Mucosa of rectum (tissue), 2 donors: ENCODE results near the gene WNT9A.
"Not testable (repeated sequence)": the region's sequence is repeated elsewhere in the genome, so short reads cannot be mapped to it uniquely, and the experiment has no call there.

ENCODE experiments used
- H3K27ac ChIP-seq, 2 donors: one replicate each; pipeline ENCODE4 v1.7.0; 2013; ENCODE audit warnings: inconsistent platforms in 2 of 2, low read depth in 2 of 2, low read length in 2 of 2
- H3K27me3 ChIP-seq, 2 donors: one replicate each; pipeline ENCODE4 v1.7.0; 2013; ENCODE audit warnings: low read length in 2 of 2; ENCODE audit not compliant: control insufficient read depth in 2 of 2, insufficient read depth in 2 of 2
- H3K36me3 ChIP-seq, 2 donors: one replicate each; pipeline ENCODE4 v1.7.0; 2013; ENCODE audit warnings: low read length in 2 of 2; ENCODE audit not compliant: control insufficient read depth in 2 of 2, insufficient read depth in 2 of 2
- H3K4me1 ChIP-seq, 2 donors: one replicate each; pipeline ENCODE4 v1.7.0; 2013; ENCODE audit warnings: low read length in 2 of 2, mild to moderate bottlenecking in 1 of 2; ENCODE audit not compliant: control insufficient read depth in 2 of 2, insufficient read depth in 2 of 2
- H3K4me3 ChIP-seq, 2 donors: one replicate each; pipeline ENCODE4 v1.7.0; 2013; ENCODE audit warnings: low read length in 2 of 2
- H3K9ac ChIP-seq, 2 donors: one replicate each; pipeline ENCODE4 v1.7.0; 2013; ENCODE audit warnings: low read length in 2 of 2, low read depth in 1 of 2, mild to moderate bottlenecking in 1 of 2
- H3K9me3 ChIP-seq, 2 donors: one replicate each; pipeline ENCODE4 v1.7.0; 2013; ENCODE audit warnings: low read length in 2 of 2; ENCODE audit not compliant: control insufficient read depth in 2 of 2
- donor health status: healthy.
- donor health status: Normal muscosa, but diverticular disease.

Gene WNT9A, protein sequence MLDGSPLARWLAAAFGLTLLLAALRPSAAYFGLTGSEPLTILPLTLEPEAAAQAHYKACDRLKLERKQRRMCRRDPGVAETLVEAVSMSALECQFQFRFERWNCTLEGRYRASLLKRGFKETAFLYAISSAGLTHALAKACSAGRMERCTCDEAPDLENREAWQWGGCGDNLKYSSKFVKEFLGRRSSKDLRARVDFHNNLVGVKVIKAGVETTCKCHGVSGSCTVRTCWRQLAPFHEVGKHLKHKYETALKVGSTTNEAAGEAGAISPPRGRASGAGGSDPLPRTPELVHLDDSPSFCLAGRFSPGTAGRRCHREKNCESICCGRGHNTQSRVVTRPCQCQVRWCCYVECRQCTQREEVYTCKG

DNA sequence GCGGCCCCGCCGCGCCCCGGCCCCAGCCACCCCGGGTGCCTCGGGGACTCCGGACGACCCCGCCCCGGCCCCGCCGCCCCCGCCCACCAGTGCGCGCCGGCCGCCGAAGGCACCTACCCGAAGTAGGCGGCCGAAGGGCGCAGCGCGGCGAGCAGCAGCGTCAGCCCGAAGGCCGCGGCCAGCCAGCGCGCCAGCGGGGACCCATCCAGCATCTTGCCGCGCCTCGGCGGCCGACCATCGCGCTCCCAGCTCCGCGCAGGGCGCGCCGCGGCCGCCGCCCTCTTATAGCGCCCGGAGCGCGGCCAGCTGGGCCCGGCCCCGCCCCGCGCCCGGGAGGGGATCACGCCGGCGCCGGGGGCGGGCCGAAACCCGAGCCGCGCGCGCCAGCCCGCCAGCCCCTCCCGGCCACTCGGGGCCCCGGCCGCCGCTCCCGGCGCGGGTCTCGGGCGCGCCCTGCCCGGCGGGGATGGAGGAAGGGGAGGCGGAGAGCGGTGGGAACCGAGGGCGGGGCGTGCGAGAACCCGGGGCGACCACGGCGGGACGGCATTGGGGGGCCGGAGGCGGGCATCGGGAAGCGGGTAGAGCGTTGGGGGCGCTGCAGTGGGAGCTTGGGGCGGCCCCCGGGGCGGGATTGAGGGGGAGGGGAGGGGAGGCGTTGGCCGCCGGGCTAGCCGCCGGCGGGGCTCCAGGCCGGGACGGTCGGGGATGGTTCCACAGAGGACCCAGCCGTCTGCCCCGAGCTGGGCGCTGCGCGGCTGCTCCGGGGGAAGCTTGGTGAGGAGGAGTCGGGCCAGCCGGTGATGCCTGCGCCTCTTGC lies at the start of gene WNT9A:
Gene WNT9A, minus strand, starts transcription at position 257 of the 817 bp plus-strand sequence. Its CDS starts 45 bp downstream, at position 212.
- peak within 1 kb of the TSS; percentile 68 to 79 for H3K27ac ChIP-seq
- H3K36me3 ChIP-seq = no peaks in the 10 kb centered on the region
- H3K9ac ChIP-seq = peak within 1 kb of the TSS; percentile 41 to 55
- H3K4me1 ChIP-seq = peaks cover 17 to 27% of the 10 kb centered on the region in 2 donors
- peaks cover 9% of the 10 kb centered on the region in 2 donors for H3K27me3 ChIP-seq
- H3K9me3 ChIP-seq = no peaks in the 10 kb centered on the region
- H3K4me3 ChIP-seq = peak within 1 kb of the TSS; percentile 58 to 62

DNA sequence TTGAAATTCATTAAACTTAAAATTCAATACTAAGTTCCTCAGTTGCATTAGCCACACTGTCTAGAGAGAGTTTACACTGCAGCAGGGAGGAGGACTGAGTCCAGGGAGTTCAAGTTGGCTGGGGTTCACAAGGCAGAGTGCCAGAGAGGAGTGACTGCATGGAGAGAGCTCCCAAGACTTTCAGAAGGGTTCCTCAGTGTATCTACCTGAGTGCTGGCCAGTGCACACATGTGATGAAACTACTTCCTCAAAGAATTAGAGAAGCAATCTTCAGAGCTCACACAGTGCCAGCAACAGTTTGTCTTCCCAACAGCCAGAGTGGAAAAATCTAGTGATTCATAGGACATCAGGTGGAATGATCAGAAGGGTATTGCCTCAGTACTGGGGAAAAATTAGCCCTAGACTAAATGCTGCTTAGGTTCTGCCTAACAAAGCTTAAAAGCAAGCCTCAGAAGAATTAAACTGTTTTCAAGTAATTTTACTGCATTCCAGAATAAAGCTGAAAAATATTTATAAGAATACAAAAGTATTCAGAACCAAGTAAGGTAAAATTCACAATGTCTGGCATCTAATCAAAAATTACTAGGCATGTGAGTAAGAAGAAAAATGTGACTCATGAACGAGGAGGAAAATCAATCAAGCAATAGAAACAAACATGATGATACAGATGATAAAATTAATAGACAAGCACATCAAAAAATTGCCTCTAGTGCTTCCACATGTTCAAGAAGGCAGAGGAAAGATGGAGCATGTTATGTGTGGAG lies 48.6 kb upstream of the WNT9A start:
- Histone ChIP-seq H3K4me1 (no peaks in the 10 kb centered on the region), H3K4me3 (no peak overlapping the region), H3K27ac (no peak overlapping the region), H3K9me3 (no peaks in the 10 kb centered on the region), H3K27me3 (peaks cover 5 to 6% of the 10 kb centered on the region in 2 donors), H3K36me3 (no peaks in the 10 kb centered on the region), H3K9ac (no peak overlapping the region)

DNA sequence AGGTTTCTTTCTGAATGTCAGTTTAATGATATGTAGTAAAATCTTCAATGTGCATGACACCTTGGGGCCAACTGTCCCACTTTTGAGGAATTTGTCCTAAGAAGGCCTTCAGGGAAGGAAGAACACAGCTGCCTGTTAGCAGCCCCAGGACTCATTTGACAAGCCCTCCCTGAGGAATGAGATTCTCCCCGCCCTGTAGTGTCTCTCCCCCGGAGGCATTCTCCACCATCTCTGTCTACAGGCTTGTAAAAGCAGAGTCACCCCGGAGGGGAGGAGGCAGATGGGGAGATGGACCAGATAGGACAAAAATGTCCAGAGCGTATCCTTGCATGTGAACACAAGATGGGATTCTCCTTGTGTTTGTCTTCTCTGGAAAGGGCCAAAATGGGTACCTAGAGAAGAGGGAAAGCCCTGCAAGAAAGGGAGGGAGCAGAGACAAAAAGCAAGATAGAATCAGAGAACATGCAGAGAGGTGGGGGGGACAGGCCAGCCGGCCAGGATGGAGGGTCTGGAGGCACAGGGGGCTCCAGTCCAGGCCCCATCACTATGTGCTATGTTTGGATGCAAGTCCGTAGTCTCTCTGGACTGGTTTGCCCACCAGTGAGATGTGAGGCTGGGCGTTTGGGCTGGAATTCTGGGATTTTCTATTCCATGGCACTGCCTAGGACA lies 47.0 kb upstream of the WNT9A start:
- no peaks in the 10 kb centered on the region for H3K9me3 ChIP-seq
- no peaks in the 10 kb centered on the region for H3K36me3 ChIP-seq
- no peaks in the 10 kb centered on the region for H3K27me3 ChIP-seq
- H3K4me1 ChIP-seq = no peaks in the 10 kb centered on the region
- H3K27ac ChIP-seq = no peak overlapping the region
- H3K4me3 ChIP-seq = no peak overlapping the region
- no peak overlapping the region for H3K9ac ChIP-seq

DNA sequence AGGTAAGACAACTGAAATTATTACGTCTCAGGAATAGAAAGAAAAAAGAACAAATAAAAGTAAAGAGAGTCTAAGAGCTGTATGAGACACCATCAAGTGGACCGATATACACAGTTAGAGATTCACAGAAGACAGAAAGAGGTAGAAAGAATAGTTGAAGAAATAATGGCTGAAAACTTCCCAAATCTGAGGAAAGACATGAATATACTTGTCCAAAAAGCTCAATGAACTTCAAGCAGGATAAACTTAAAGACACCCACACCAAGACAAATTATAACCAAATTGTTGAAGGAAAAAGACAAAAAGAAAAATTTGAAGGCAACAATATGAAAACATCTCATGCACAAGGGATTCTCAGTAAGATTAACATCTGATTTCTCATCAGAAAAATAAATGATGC lies 39.4 kb upstream of the WNT9A start:
- Histone ChIP-seq H3K36me3 (no peaks in the 10 kb centered on the region), H3K9ac (no peak overlapping the region), H3K4me1 (no peaks in the 10 kb centered on the region), H3K4me3 (no peak overlapping the region), H3K27me3 (no peaks in the 10 kb centered on the region), H3K9me3 (no peaks in the 10 kb centered on the region), H3K27ac (no peak overlapping the region)

DNA sequence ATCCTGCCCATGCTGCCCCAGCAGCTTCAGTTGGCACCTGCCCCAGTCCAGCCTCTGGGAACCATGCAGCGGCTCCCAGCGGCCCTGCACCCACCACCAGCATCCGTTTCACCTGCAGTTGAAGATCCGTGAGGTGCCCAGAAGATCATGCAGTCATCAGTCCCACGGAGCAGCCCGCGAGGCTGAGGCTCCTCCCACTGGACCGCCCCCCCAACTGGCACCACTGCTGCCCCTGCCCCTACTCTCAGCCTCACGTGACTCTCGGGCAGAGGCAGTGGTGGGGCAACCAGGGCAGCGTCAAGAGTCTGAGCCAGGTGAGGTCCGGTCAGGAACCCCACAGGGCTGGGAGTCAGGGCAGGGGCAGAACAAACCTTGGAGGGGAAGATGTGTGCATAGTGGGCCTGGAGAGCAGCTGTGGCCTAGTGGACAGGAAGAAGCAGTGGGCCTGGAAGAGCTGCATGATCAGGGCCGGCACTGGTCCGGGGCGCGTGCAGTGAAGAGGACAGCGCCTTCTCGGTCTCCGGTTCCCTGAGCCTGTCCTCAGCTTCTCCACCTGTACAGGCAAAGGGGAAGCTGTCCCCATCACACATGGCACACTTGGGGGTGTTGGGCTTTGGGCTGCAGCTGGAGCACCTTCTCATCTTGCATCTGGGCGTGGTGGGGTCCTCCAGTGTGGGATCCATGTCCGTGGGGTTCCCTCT lies 28.0 kb upstream of the WNT9A start:
- not testable (repeated sequence) for H3K27ac ChIP-seq, H3K4me1 ChIP-seq, H3K36me3 ChIP-seq, H3K27me3 ChIP-seq, H3K9me3 ChIP-seq, H3K4me3 ChIP-seq, H3K9ac ChIP-seq

DNA sequence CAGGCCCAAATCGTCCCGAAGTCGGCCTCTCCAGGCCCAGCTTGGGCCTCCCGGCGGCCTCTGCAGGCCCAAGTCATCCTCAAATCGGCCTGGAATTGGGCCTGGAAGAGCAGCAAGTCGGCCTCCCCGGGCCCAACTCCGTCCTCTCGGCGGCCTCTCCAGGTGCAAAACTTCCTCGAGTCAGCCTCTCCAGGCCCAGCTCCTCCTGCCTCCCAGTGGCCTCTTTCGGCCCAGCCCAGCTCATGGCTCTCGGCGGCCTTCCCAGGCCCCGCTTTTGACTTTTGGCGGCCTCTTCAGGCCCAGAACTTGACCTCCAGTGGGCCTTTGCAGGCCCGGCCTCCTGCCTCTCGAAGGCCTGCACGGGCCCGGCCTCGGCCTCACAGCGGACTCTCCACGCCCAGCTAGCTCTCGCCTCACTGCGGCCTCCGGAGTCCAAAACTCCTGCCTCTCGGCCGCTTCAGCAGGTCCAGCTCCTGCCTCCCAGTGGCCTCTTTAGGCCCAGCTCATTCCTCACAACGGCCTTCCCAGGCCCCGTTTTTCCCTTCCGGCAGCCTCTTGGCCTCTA lies 26.1 kb upstream of the WNT9A start:
- H3K9me3 ChIP-seq, H3K9ac ChIP-seq, H3K4me3 ChIP-seq, H3K27ac ChIP-seq, H3K27me3 ChIP-seq, H3K4me1 ChIP-seq, H3K36me3 ChIP-seq: not testable (repeated sequence)

DNA sequence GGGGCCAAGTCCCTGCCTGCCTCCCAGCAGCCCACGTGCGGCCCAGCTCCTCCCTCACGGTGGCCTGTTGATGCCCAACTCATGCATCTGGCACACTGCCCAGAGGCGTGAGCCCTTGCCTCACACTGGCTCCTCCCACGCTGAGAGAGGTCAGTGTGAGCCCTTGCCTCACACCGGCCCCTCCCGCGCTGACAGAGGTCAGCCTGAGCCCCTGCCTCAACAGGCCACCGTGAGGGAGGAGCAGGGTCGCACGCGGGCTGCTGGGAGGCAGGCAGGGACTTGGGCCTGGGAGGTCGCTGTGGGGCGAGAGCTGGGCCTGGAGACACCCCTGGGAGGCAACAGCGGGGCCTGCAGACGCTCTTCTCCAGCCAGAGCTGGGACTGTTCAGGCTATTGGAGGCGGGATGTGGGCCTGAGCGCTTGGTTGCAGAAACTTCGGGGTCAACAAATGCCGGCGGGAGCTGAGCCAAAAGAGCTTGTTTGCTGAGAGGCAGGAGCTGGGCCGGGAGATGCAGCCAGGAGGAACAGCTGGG lies 25.2 kb upstream of the WNT9A start:
- not testable (repeated sequence) for H3K9me3 ChIP-seq, H3K4me1 ChIP-seq, H3K36me3 ChIP-seq, H3K27ac ChIP-seq, H3K4me3 ChIP-seq, H3K9ac ChIP-seq, H3K27me3 ChIP-seq

DNA sequence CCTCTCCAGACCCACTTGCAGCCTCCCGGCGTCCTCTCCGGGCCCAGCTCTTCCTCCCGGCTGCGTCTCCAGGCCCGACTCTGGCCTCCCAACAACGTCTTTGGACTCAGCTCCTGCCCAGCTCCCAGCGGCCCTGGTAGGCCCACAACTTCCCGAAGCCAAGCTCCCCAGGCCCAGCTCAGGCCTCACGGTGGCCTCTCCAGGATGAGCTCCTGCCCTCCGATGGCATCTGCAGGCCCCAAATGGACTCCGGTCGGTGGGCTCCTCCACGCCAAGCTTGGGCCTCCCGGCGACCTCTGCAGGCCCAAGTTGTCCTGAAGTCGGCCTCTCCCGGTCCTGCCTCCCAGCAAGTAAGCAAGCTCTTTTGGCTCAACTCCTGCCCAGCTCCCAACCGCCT lies 24.5 kb upstream of the WNT9A start:
- not testable (repeated sequence) for H3K4me1 ChIP-seq, H3K27ac ChIP-seq, H3K36me3 ChIP-seq, H3K9ac ChIP-seq, H3K4me3 ChIP-seq, H3K9me3 ChIP-seq, H3K27me3 ChIP-seq

DNA sequence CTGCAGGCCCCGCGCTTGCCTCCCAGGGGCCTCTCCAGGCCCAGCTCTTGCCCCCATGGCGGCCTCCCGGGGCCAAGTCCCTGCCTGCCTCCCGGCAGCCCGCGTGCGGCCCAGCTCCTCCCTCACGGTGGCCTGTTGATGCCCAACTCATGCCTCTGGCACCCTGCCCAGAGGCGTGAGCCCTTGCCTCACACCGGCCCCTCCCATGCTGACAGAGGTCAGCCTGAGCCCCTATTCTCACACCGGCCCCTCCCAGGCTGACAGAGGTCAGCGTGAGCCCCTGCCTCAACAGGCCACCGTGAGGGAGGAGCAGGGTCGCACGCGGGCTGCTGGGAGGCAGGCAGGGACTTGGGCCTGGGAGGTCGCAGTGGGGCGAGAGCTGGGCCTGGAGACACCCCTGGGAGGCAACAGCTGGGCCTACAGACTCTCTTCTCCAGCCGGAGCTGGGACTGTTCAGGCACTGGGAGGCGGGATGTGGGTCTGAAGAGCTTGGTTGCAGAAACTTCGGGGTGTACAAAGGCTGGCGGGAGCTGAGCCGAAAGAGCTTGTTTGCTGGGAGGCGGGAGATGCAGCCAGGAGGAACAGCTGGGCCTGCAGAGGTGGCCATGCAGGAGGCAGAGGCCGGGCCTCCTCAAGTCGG lies 24.0 kb upstream of the WNT9A start:
- not testable (repeated sequence) for H3K4me1 ChIP-seq, H3K27me3 ChIP-seq, H3K36me3 ChIP-seq, H3K9me3 ChIP-seq, H3K27ac ChIP-seq, H3K9ac ChIP-seq, H3K4me3 ChIP-seq
